B cell (primary cell): ENCODE results near the gene OOSP1.

Source experiments
- CTCF ChIP-seq: fragments of 200-600 bp; IDR thresholded peaks from one replicate; pipeline ENCODE4 v1.8.0; 2022; ENCODE audit warnings: antibody characterized with exemption, mild to moderate bottlenecking
- EZH2 ChIP-seq: IDR thresholded peaks from 2 replicates; pipeline ENCODE4 v1.6.1; 2012; ENCODE audit warnings: borderline replicate concordance, low read depth, mild to moderate bottlenecking, moderate library complexity, low read length; ENCODE audit not compliant: insufficient read depth, poor library complexity, severe bottlenecking

GRCh38 chr11:59943997-59944714 is 5.9 kb downstream of the OOSP1 start:
- TF ChIP-seq CTCF (no peak), EZH2 (no peak)
